AG10803 (cell line): ENCODE measurements around the gene AK5.

Source experiments
- DNase-seq: peaks from one replicate; pipeline ENCODE4 v3.0.0; 2010; ENCODE audit warnings: low read depth
- H3K4me3 ChIP-seq: 2 replicates; pipeline ENCODE4 v1.5.1; 2011; ENCODE audit warnings: mild to moderate bottlenecking, low read length, control low read depth
- CTCF ChIP-seq: conservative IDR thresholded peaks from 2 replicates; pipeline ENCODE4 v1.5.1; 2011; ENCODE audit warnings: mild to moderate bottlenecking, low read length, control low read depth, inconsistent platforms

Gene AK5

GRCh38 chr1:77487631-77488030 is 205.8 kb downstream of the AK5 start:
- TF ChIP-seq CTCF, result no peak
- no peak for DNase-seq
- H3K4me3 ChIP-seq, result no peak overlapping the region

- DNase-seq, result peak; percentile 88
- no peak for TF ChIP-seq CTCF
- no peak overlapping the region for H3K4me3 ChIP-seq
Observed at GRCh38 chr1:77489910-77490309, 208.1 kb downstream of the AK5 start.

- DNase-seq, result no peak
- no peak for TF ChIP-seq CTCF
- H3K4me3 ChIP-seq, result no peak overlapping the region
Observed at GRCh38 chr1:77494026-77494425, 212.2 kb downstream of the AK5 start.

- no peak for TF ChIP-seq CTCF
- peak; percentile 15 for DNase-seq
- H3K4me3 ChIP-seq, result no peak overlapping the region
Observed at GRCh38 chr1:77498918-77499317, 217.1 kb downstream of the AK5 start.

- no peak for TF ChIP-seq CTCF
- H3K4me3 ChIP-seq, result no peak overlapping the region
- DNase-seq, result no peak
Observed at GRCh38 chr1:77499466-77499865, 217.6 kb downstream of the AK5 start.

- peak; percentile 17 for DNase-seq
- no peak overlapping the region for H3K4me3 ChIP-seq
- TF ChIP-seq CTCF, result no peak
Observed at GRCh38 chr1:77504986-77505385, 223.2 kb downstream of the AK5 start.

- no peak for TF ChIP-seq CTCF
- no peak for DNase-seq
- no peak overlapping the region for H3K4me3 ChIP-seq
Observed at GRCh38 chr1:77506771-77507170, 225.0 kb downstream of the AK5 start.
